Mesodermal cell (in vitro differentiated cells): ENCODE measurements around the gene TUBA4B.

Experiments used
- H3K27ac ChIP-seq: 2 replicates; pipeline ENCODE4 v1.7.0; 2013; ENCODE audit warnings: mild to moderate bottlenecking, low read depth, low read length, moderate library complexity; ENCODE audit not compliant: severe bottlenecking
- H3K36me3 ChIP-seq: 2 replicates; pipeline ENCODE4 v1.7.1; 2013; ENCODE audit warnings: mild to moderate bottlenecking, low read length, moderate library complexity; ENCODE audit not compliant: control insufficient read depth, insufficient read depth
- H3K4me1 ChIP-seq: one replicate; pipeline ENCODE4 v1.7.1; 2013; ENCODE audit warnings: mild to moderate bottlenecking, low read length; ENCODE audit not compliant: insufficient read depth, control insufficient read depth, poor library complexity, severe bottlenecking
- H3K4me3 ChIP-seq: 2 replicates; pipeline ENCODE4 v1.7.0; 2013; ENCODE audit warnings: low read length, control low read depth, mild to moderate bottlenecking; ENCODE audit not compliant: insufficient read depth, poor library complexity, severe bottlenecking; ENCODE audit errors: extremely low read depth
- H3K9me3 ChIP-seq: 2 replicates; pipeline ENCODE4 v1.7.1; 2013; ENCODE audit warnings: mild to moderate bottlenecking, low read length, moderate library complexity; ENCODE audit not compliant: control insufficient read depth
- WGBS, 2 experiments: methylation state at CpG; one replicate each; pipeline ENCODE4 v1.1.5; 2013; ENCODE audit warnings: missing lambda C conversion rate in 2 of 2; ENCODE audit not compliant: insufficient coverage in 2 of 2; 5-methylcytosine and 5-hydroxymethylcytosine counted together

Gene TUBA4B

DNA sequence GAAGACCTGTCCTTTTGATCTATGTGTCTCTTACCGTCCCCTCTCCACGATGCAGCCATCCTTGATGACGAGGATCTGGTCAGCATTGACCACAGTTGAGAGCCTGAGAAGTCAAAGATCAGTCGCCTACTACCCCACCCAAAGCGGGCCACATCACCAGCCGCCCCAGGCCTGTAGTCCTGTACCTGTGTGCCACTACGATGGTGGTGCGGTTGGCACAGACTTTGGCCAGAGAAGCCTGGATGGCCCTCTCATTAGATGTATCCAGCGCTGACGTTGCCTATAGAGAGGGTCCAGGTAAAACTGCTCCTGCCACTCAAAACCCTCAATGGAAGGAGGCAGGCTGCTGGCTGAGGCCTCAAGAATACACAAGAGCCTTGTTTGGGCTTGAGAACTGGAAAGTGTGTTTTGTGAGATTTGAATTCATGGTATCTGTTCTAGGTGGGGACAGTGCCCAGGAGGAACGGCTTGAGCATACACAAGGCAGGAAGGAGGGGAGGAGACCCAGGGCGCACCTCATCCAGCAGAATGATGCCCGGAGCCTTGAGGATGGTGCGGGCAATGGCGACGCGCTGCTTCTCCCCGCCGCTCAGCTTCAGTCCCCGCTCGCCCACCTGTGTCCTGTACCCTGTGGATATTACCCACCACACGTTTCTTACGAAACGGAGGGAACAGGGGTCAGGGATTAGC lies 42.7 kb upstream of the TUBA4B start:
- Histone ChIP-seq H3K4me1 (peaks cover 7% of the 10 kb centered on the region), H3K27ac (no peak overlapping the region), H3K9me3 (no peaks in the 10 kb centered on the region), H3K36me3 (peaks cover 59% of the 10 kb centered on the region), H3K4me3 (no peak overlapping the region)
- WGBS, 2 experiments, result 97 to 98% methylated on average over 14 to 24 of the region's 24 CpGs

DNA sequence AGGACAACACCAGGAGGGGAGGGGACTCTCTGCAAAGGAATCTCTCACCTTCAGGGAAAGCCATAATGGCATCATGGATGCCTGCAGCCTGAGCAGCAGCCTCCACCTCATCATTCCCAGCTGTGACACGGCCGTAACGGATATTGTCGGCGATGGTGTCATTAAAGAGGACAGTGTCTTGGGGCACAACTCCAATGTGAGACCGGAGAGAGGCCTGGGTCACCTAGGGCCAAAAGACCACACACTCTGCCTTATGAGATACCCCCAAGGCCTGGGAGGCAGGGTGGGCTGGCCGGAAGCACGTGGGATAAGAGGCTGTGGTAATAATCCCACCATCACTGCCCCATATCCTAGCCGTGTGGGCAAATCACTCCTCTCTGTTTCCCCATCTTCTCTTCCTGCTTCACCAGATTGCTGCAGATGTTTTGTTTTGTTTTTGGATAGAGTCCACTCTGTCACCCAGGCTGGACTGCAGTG lies 42.1 kb upstream of the TUBA4B start:
- no peaks in the 10 kb centered on the region for H3K9me3 ChIP-seq
- peaks cover 7% of the 10 kb centered on the region for H3K4me1 ChIP-seq
- H3K27ac ChIP-seq, result no peak overlapping the region
- peaks cover 62% of the 10 kb centered on the region for H3K36me3 ChIP-seq
- no peak overlapping the region for H3K4me3 ChIP-seq
- 97 to 100% methylated on average over 1 to 6 of the region's 9 CpGs for WGBS, 2 experiments

DNA sequence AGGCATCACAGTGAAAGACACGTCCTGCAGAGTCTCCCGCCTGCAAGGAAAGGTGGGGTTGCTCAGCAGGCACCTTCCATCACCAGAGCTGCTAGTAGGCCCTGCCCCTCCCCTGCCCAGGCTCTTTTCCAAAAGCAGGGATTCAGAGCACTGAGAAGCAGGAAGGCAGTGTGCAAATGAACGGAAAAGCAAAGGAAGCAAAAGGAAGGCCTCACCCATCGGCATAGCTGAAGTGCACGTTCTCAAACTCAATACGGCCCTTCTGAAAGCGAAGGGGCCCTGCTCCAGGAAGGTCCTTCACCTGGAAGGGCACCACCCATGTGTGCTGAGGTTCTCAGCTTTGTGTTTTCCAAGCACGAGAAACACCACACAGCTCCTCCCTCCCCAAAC lies 40.0 kb upstream of the TUBA4B start:
- Histone ChIP-seq H3K36me3 (peaks cover 60% of the 10 kb centered on the region), H3K27ac (no peak overlapping the region), H3K9me3 (no peaks in the 10 kb centered on the region), H3K4me1 (peaks cover 6% of the 10 kb centered on the region), H3K4me3 (no peak overlapping the region)
- 94 to 98% methylated on average over 8 of the region's 8 CpGs for WGBS, 2 experiments

DNA sequence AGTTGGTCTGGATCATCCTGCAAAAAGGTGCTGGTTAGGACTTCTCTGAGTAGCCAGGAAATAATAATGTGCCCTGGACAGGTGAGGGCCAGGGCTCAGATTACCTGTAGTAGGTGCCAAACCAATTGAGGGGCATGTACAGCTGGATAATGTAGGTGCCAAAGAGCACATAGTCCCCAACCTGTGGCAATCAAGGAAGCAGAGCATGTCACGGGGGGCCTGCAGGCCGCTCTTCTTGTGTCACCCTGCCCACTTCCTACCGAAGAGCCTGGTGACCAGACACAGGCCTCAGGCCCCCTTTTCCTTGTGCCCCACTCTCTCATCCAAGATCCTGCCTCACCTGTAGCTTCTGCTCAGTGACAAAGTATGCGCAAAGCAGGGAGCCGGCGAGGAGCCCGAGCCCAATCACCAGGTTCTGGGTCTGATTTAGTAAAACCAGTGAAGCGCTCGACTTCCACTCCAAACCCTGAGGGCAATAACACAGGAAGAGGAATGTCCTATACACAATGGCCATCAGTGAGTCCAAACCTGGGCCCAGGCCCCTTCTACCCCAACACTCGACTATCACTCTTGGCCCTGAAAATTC lies 39.5 kb upstream of the TUBA4B start:
- Histone ChIP-seq H3K36me3 (peaks cover 55% of the 10 kb centered on the region), H3K4me3 (no peak overlapping the region), H3K9me3 (no peaks in the 10 kb centered on the region), H3K4me1 (peaks cover 5% of the 10 kb centered on the region), H3K27ac (no peak overlapping the region)
- 93 to 97% methylated on average over 10 of the region's 10 CpGs for WGBS, 2 experiments

DNA sequence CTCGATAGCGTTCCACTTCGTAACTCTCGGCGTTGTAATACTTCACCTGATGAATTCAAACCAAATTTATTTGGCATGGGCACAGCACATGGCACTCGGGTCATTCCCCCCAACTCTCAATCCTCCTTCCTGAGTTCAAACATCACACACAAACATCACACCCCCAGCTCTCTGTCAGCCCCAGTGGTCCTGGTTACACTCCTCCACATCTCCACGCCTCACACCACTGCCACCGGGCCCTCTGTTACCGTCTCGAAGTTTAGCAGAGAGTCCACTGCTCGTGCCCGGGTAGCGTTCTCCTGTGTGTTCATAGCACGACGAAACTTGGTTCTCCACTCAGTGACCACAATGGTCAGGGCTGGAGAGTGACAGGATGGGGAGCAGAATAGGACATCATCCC lies 38.9 kb upstream of the TUBA4B start:
- Histone ChIP-seq H3K36me3 (peaks cover 49% of the 10 kb centered on the region), H3K9me3 (no peaks in the 10 kb centered on the region)

DNA sequence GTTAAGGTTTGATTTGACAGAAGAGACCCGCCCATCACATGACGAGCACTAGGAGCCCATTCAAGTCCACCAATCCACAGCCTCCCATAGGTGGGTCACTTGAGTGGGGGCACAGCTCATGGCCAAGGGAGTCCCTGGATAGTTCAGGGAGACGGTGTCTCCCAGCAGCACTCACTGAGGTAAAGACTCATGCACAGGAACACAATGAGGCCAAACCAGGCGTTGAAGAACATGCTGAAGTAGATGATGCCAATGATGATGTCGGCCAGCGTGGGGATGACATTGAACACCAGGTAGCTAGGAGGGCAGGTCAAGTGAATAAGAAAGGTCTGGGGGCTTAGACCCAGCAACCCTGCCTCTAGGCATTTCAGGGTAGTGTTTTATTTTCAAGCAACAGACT lies 38.3 kb upstream of the TUBA4B start:
- Histone ChIP-seq H3K4me3 (no peak overlapping the region), H3K27ac (no peak overlapping the region), H3K9me3 (no peaks in the 10 kb centered on the region), H3K36me3 (peaks cover 44% of the 10 kb centered on the region), H3K4me1 (peaks cover 7% of the 10 kb centered on the region)
- 93 to 94% methylated on average over 4 to 6 of the region's 6 CpGs for WGBS, 2 experiments

More for the DNA sequence above, 38.9 kb upstream of the TUBA4B start:
- peaks cover 6% of the 10 kb centered on the region for H3K4me1 ChIP-seq
- no peak overlapping the region for H3K4me3 ChIP-seq
- H3K27ac ChIP-seq, result no peak overlapping the region
- 94 to 99% methylated on average over 10 to 15 of the region's 15 CpGs for WGBS, 2 experiments

DNA sequence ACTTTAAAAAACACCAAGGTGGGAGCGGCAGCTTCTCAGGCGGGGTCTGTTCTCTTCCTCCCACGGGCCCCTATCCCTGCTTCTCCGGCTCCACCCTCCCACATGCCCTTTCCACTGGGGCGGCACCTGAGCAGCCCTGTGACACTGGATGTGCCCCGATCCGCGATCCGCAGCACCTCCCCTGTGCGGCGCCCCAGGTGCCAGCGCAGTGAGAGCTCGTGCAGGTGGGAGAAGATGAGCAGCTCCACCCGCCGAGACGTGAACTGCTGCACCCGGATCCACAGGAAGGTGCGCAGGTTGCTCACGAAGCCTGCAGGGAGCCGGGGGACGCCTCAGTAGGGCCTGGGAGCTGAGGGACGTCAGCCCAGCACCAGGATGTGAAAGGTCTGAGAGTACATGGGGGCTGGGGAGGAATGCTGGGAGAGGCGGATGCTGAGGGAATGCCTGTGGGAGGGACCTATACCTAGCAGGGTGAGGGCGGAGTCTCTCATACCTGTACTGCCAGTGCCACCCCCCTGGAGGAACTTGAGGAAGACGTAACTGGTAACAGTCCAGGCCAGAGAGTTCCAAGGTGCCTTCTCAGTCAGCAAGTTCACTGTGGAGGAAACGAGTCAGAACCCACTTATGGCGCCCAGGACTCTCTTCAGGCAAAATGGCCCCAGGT lies 37.0 kb upstream of the TUBA4B start:
- 94 to 96% methylated on average over 22 to 25 of the region's 27 CpGs for WGBS, 2 experiments
- H3K36me3 ChIP-seq, result peaks cover 51% of the 10 kb centered on the region
- H3K4me1 ChIP-seq, result peaks cover 7% of the 10 kb centered on the region
- no peak overlapping the region for H3K27ac ChIP-seq
- no peak overlapping the region for H3K4me3 ChIP-seq
- H3K9me3 ChIP-seq, result no peaks in the 10 kb centered on the region

DNA sequence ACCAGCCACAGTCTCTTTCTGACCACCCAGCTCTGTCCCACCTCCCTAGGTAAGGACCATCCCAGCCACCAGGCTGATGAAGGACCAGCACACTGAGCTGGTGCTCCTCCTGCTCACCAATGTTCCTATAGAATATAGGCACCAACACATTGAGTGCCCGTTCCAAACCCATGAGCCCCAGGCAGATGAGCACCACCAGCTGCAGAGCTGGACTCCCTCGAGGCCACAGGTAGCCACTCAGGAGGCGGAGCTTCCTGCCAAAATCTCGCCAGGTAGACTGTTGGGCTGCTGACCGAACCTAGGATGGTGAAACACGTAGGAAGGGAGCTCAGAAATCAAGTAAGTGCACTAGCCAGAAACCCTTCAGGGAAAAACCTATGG lies 36.5 kb upstream of the TUBA4B start:
- Histone ChIP-seq H3K27ac (no peak overlapping the region), H3K4me3 (no peak overlapping the region), H3K4me1 (peaks cover 7% of the 10 kb centered on the region), H3K9me3 (no peaks in the 10 kb centered on the region), H3K36me3 (peaks cover 54% of the 10 kb centered on the region)
- 96 to 98% methylated on average over 5 to 6 of the region's 6 CpGs for WGBS, 2 experiments

DNA sequence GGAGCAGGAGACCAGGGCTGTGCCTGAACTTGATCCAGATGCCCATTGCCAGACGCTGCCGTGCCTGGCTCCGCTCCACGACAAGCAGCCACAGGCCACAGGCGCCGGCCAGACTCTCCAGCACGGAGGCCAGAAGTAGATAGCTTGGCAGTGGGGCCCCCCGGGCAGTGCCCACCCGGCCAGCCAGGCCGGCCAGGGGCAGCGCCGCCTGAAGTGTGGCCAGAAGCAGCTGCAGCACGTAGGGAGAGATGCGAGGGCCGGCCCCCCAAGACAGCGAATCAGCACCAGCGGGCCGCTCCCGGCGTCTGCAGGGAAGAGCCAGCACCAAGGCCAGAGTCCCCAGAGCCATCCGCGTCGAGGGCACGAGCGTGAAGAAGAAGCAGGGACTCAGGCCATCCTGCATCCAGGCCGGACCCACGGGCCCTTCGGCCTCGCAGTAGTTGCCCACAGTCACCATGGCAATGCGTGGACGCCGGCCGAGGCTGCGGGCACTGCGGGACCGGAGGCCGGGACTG lies 34.8 kb upstream of the TUBA4B start:
- H3K4me1 ChIP-seq, result peaks cover 7% of the 10 kb centered on the region
- H3K9me3 ChIP-seq, result no peaks in the 10 kb centered on the region
- H3K36me3 ChIP-seq, result peaks cover 56% of the 10 kb centered on the region
- peak overlapping the region; percentile 96 for H3K27ac ChIP-seq
- H3K4me3 ChIP-seq, result peak overlapping the region; percentile 52
- WGBS, 2 experiments, result 1% methylated on average over 36 to 37 of the region's 37 CpGs

DNA sequence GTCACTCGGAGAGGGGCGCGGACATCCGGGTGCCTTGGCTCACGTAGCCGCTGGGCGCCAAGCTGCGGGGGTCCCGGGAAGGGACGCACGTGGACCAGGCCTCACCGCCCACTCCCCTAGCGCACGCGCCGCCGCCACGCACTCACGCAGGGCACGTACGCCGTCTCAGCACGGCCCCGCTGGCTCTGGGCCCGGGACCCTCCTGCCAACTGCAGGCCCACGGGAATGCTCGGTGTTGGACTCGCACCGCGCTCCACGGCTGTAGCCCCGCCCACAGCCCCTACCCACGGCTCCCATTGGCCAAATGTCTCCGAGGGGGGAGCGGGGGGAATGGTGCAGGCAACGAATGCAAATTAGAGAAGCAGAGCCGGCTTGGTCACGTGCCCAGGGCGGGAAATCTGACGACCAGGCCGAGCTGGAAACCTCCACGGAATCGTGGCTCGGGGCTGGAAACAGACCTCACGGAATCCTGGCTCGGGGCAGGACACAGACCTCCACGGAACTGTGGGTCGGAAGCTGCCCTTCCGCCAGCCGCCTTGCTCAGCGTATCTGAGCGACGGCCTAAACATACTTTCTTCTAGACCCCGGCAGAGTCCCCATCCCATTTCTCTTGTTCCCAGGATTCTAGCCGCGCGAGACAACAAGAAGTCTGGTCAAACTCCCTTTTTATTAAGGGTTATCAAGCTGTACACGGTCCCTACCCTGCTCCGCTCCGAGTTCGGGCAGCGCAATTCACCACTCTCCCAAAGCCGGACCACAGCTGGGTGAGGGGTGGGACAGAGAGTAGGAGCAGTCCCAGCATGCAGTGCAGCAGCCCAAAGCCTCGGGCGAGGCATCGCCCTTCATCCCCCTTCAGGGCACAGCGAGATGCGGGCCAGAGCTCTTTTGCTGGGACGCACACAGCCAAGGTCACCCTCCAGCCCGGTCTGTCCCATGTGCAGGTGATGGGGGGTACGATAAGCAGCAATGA lies 34.0 kb upstream of the TUBA4B start, which contains the start of gene ABCB6:
Gene ABCB6 (minus strand): TSS at position 227 of the 970 bp plus-strand sequence. CDS start 285 bp downstream, outside the sequence.
- 23 to 28% methylated on average over 56 to 66 of the region's 71 CpGs for WGBS, 2 experiments
- H3K36me3 ChIP-seq, result peaks cover 56% of the 10 kb centered on the region
- peak within 1 kb of the TSS; percentile 52 for H3K4me3 ChIP-seq
- H3K9me3 ChIP-seq, result no peaks in the 10 kb centered on the region
- H3K4me1 ChIP-seq, result peaks cover 7% of the 10 kb centered on the region
- H3K27ac ChIP-seq, result peak within 1 kb of the TSS; percentile 96
